Lower lobe of right lung (tissue), 2 donors: Measurements from ENCODE around the gene HPSE2. TPM values are rescaled to one million over a fixed set of nuclear protein-coding genes. Genes with fewer than 3 reads are reported as not detected.
A peak's percentile ranks its signal among the peaks of the same experiment; 100 is the strongest.

Experiments used
- ATAC-seq, 2 donors: fragments of 200-7000 bp; cut with Tn5 transposase; one replicate each; pipeline ENCODE4 v1.9.1; 2020 to 2022; ENCODE audit warnings: mild to moderate bottlenecking in 2 of 2, moderate library complexity in 2 of 2
- DNase-seq: peaks from one replicate; pipeline ENCODE4 v3.0.0-alpha.2; 2020
- H3K27ac ChIP-seq: fragments of 200-600 bp; one replicate; pipeline ENCODE4 v1.8.0; 2022
- H3K27me3 ChIP-seq: fragments of 200-600 bp; one replicate; pipeline ENCODE4 v1.8.0; 2022; ENCODE audit warnings: low read depth
- H3K36me3 ChIP-seq: fragments of 200-600 bp; one replicate; pipeline ENCODE4 v1.8.0; 2022; ENCODE audit warnings: mild to moderate bottlenecking
- H3K4me1 ChIP-seq: fragments of 200-600 bp; one replicate; pipeline ENCODE4 v1.8.0; 2022
- H3K4me3 ChIP-seq: fragments of 200-600 bp; one replicate; pipeline ENCODE4 v1.8.0; 2022; ENCODE audit warnings: mild to moderate bottlenecking
- H3K9me3 ChIP-seq: fragments of 200-600 bp; one replicate; pipeline ENCODE4 v1.8.0; 2022
- intact Hi-C: fragments of 100-400 bp; cut with DNase I; formaldehyde crosslinking; loops from one replicate; pipeline ENCODE4 v1.11.0; 2022
- total RNA-seq: library from RNA; stranded (reverse); fragmentation: NEBNext Ultra II Directional; extraction: Animal tissue kit (Norgen Biotek cat#: 25700); gene quantifications from one replicate; pipeline ENCODE4 v1.2.1, GENCODE V29; 2021
- TF ChIP-seq, protein P1 (sequence below): fragments of 200-600 bp; IDR thresholded peaks from one replicate; pipeline ENCODE4 v1.8.0; 2022; ENCODE audit warnings: antibody characterized with exemption, mild to moderate bottlenecking
- donor health status: DM: no; HTN: yes; CAD: no; lungs with severe emphysema.

HPSE2 gene
- total RNA-seq, 1 donor from 2014 or later = 0.77 TPM

DNA sequence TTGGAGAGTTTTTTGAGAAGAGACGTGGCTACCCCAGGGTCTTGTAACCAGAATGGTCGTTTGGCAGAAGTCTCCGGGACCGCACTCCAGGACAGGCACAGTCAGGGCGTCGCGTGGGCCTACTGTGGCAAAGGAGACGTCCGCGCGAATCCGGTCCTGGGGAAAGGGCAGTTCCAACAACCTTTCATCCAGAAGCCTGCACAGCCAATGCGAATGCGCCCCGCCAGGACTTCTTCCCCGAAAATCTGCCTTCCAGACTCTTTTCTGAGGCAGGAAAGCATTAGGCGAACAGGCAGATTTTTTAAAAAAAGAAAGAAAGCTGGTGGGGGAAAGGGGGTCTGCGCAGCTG lies 2.0 kb downstream of the HPSE2 start:
- Histone ChIP-seq H3K27me3 (peaks cover 81% of the 10 kb centered on the region), H3K27ac (no peak overlapping the region)

DNA sequence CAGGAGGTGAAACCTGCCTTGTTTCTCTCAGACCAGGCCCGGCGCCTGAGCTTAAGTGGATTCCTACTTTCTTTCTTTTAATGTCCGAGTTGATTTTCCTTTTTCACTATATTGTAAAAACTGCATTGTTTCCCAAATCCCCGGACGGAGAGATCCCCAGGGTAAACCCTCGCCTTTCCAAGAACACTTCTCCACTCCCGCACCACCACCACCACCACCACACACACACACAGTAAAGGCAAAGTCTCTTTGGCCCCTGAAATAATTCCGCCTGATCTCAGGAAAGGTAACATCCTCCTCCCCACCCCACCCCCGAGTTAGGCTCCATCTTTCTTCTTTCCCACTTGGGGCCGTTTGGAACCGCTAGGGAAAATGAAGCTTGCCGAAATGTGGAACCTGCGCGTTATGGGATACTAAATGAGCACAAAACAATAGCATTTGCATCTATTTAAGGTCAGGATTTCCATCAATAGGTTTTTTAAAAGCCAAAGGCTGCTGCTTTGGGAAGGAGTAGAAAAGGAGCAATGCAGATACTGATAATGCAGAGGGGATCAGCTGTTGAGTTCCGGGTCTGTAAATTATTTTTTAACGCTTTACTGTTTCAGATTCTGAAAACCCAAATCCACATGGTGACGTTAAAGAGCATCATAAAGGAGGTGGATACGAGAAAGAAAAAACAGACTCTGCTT lies 2.5 kb downstream of the HPSE2 start:
- Histone ChIP-seq H3K27me3 (peaks cover 81% of the 10 kb centered on the region), H3K9me3 (no peaks in the 10 kb centered on the region), H3K36me3 (no peaks in the 10 kb centered on the region), H3K4me3 (peak overlapping the region; percentile 55), H3K4me1 (peaks cover 39% of the 10 kb centered on the region), H3K27ac (no peak overlapping the region)
- intact Hi-C loops = no loop called here
- ATAC-seq (no peak), DNase-seq (no peak)
- TF ChIP-seq, protein P1, sequence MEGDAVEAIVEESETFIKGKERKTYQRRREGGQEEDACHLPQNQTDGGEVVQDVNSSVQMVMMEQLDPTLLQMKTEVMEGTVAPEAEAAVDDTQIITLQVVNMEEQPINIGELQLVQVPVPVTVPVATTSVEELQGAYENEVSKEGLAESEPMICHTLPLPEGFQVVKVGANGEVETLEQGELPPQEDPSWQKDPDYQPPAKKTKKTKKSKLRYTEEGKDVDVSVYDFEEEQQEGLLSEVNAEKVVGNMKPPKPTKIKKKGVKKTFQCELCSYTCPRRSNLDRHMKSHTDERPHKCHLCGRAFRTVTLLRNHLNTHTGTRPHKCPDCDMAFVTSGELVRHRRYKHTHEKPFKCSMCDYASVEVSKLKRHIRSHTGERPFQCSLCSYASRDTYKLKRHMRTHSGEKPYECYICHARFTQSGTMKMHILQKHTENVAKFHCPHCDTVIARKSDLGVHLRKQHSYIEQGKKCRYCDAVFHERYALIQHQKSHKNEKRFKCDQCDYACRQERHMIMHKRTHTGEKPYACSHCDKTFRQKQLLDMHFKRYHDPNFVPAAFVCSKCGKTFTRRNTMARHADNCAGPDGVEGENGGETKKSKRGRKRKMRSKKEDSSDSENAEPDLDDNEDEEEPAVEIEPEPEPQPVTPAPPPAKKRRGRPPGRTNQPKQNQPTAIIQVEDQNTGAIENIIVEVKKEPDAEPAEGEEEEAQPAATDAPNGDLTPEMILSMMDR = no peak

More for the DNA sequence above, 2.0 kb downstream of the HPSE2 start:
- H3K4me3 ChIP-seq = peak overlapping the region; percentile 55
- H3K9me3 ChIP-seq = no peaks in the 10 kb centered on the region
- peak; percentile 18 to 53 for ATAC-seq
- H3K36me3 ChIP-seq = no peaks in the 10 kb centered on the region
- intact Hi-C loops = no loop called here
- H3K4me1 ChIP-seq = peaks cover 39% of the 10 kb centered on the region
- DNase-seq = peak; percentile 55
- TF ChIP-seq, protein P1 = no peak

GRCh38 chr10:99232360-99232999 lies 3.2 kb downstream of the HPSE2 start:
- TF ChIP-seq, protein P1 = no peak
- Histone ChIP-seq H3K4me1 (peaks cover 39% of the 10 kb centered on the region), H3K27me3 (peaks cover 78% of the 10 kb centered on the region), H3K36me3 (no peaks in the 10 kb centered on the region), H3K4me3 (peak overlapping the region; percentile 23), H3K9me3 (no peaks in the 10 kb centered on the region), H3K27ac (no peak overlapping the region)
- intact Hi-C loops = no loop called here
- peak; percentile 21 to 24 for ATAC-seq
- no peak for DNase-seq

- Histone ChIP-seq H3K27me3 (peaks cover 25% of the 10 kb centered on the region), H3K4me3 (no peak overlapping the region), H3K4me1 (no peaks in the 10 kb centered on the region), H3K36me3 (no peaks in the 10 kb centered on the region), H3K9me3 (no peaks in the 10 kb centered on the region), H3K27ac (no peak overlapping the region)
- no peak for DNase-seq
- TF ChIP-seq, protein P1 = no peak
- ATAC-seq = no peak
- intact Hi-C loops = no loop called here
Observed at GRCh38 chr10:99224766-99225165, 10.9 kb downstream of the HPSE2 start.

GRCh38 chr10:99207340-99207739 lies 28.3 kb downstream of the HPSE2 start:
- TF ChIP-seq, protein P1 = no peak
- Histone ChIP-seq H3K27ac (no peak overlapping the region), H3K4me1 (no peaks in the 10 kb centered on the region), H3K27me3 (no peaks in the 10 kb centered on the region), H3K36me3 (no peaks in the 10 kb centered on the region), H3K9me3 (no peaks in the 10 kb centered on the region), H3K4me3 (no peak overlapping the region)
- intact Hi-C loops = no loop called here
- no peak for DNase-seq
- no peak for ATAC-seq
